ENCODE measurements around the gene FUT7.

FUT7 gene

DNA sequence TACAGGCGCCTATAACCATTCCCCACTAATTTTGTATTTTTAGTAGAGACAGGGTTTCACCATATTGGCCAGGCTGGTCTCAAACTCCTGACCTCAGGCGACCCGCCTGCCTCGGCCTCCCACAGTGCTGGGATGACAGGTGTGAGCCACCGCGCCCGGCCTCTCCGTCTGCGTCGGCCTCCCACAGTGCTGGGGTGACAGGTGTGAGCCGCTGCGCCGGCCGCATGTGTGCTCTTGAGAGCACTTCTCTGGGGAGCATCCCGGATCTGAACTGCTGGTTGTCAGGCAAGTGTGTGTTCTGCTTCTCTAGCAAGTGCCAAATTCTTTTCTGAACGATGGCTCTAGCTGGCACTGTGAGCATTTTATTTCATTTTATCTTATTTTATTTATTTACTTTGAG lies 25.7 kb upstream of the FUT7 start:
- no peak overlapping the region for H3K4me3 ChIP-seq (ENCODE audit: low read depth, low read length)
- TF ChIP-seq, protein P1, sequence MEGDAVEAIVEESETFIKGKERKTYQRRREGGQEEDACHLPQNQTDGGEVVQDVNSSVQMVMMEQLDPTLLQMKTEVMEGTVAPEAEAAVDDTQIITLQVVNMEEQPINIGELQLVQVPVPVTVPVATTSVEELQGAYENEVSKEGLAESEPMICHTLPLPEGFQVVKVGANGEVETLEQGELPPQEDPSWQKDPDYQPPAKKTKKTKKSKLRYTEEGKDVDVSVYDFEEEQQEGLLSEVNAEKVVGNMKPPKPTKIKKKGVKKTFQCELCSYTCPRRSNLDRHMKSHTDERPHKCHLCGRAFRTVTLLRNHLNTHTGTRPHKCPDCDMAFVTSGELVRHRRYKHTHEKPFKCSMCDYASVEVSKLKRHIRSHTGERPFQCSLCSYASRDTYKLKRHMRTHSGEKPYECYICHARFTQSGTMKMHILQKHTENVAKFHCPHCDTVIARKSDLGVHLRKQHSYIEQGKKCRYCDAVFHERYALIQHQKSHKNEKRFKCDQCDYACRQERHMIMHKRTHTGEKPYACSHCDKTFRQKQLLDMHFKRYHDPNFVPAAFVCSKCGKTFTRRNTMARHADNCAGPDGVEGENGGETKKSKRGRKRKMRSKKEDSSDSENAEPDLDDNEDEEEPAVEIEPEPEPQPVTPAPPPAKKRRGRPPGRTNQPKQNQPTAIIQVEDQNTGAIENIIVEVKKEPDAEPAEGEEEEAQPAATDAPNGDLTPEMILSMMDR (IDR thresholded peaks at IDR 0.05; ENCODE audit: low read depth, low read length, missing control alignments), result no peak
- DNase-seq (ENCODE audit: low read depth), result no peak

DNA sequence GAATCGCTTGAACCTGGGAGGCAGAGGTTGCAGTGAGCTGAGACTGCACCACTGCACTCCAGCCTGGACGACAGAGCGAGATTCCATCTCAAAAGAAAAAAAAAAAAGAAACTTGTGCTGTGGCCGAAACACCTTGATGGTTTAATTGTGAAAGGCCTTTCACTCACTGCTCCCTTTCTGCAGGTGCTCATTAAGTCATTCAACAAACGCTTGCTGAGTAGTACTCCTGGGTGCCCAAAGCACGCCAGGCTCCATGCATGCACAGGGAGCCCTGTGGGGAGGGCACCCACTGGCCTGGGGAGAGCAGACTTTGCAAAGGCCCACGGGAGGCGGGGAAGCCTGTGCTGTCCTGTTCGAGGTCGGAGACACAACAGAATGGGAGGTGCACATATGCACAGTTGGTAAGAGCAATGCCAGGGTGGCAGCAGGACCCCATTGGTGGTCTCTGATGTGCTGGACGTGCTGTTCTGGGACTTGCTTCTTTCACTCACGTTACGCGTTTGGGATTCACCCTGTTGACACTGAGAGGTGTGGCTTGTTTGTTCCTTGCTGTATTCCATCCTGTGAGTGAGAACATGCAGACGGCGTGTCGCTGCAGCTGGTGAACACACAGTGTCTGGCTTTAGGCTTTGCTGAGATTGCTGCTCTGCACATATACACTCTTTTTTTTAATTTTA lies 25.0 kb upstream of the FUT7 start:
- no peak for DNase-seq (ENCODE audit: low read depth)
- no peak overlapping the region for H3K4me3 ChIP-seq (ENCODE audit: low read depth, low read length)
- TF ChIP-seq, protein P1 (IDR thresholded peaks at IDR 0.05; ENCODE audit: low read depth, low read length, missing control alignments), result no peak

DNA sequence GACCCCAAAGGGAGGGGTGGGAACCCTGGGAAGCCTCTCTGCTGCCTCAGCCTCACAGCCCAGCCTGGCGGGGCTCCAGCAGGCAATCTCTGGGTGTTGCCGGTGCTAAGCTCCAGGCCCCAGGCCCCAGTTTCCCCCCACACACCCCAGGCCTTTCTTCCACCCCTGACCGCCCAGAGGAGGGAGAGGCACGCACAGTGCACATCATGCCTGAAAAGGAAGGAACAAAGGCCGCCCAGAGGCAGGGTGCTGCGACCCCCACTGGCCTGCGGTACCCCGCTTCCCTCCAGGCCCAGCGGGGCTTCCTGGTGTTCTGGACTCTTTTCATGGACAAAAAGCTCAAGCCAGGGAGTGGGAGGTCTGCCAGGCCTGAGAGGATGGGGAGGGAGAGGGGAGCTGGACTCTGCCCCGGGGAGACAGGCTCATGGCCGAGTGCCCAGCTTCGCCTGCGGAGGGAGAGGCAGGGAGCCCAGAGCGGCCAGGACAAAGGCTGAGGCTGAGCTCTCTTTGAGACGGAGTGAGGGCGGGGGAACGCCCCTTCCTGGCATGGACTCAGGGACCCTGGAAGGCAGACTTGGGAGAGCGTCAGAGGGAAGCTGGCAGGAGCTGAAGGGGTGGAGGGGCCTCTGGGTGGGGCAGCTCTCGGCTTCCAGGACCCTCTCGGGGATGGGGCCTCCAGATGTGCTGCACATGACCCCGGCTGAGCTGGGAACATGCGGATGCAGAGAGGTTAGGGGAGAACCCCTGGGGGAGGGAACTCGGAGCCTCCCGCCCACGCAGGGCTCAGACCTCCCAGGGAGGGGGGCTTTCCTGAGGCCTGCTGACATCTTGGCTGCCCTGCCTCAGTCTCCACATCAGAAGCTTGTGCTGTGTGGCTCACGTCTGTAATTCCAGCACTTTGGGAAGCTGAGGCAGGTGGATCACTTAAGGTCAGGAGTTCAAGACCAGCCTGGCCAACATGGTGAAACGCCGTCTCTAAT lies 23.8 kb upstream of the FUT7 start:
- no peak for DNase-seq (ENCODE audit: low read depth)

DNA sequence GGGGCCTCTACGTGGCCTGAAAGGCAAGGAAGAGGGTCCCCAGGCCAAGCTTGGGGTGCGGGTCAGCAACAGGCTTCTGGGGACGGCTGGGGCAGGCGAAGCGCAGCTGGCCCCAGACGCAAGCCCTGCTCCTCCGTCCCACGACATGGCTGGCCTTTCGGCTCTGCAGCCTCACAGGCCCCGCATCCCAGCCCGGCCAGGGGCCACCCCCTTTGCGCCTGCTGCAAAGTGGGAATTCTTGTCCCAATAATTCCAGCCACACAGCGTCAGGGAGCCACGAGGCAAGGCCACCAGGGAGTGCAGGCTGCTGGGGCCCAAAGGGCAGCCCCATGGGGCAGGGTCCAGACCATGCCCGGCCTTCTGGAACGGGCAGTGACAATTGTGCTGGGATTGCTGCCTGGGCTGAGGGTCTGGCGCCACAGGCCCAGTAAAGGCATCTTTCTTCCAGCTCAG lies 23.1 kb upstream of the FUT7 start:
- H3K4me3 ChIP-seq (ENCODE audit: low read depth, low read length), result no peak overlapping the region
- TF ChIP-seq, protein P1 (IDR thresholded peaks at IDR 0.05; ENCODE audit: low read depth, low read length, missing control alignments), result no peak
- DNase-seq (ENCODE audit: low read depth), result no peak

More for the DNA sequence above, 23.8 kb upstream of the FUT7 start:
- H3K4me3 ChIP-seq (ENCODE audit: low read depth, low read length), result no peak overlapping the region
- TF ChIP-seq, protein P1 (IDR thresholded peaks at IDR 0.05; ENCODE audit: low read depth, low read length, missing control alignments), result no peak

DNA sequence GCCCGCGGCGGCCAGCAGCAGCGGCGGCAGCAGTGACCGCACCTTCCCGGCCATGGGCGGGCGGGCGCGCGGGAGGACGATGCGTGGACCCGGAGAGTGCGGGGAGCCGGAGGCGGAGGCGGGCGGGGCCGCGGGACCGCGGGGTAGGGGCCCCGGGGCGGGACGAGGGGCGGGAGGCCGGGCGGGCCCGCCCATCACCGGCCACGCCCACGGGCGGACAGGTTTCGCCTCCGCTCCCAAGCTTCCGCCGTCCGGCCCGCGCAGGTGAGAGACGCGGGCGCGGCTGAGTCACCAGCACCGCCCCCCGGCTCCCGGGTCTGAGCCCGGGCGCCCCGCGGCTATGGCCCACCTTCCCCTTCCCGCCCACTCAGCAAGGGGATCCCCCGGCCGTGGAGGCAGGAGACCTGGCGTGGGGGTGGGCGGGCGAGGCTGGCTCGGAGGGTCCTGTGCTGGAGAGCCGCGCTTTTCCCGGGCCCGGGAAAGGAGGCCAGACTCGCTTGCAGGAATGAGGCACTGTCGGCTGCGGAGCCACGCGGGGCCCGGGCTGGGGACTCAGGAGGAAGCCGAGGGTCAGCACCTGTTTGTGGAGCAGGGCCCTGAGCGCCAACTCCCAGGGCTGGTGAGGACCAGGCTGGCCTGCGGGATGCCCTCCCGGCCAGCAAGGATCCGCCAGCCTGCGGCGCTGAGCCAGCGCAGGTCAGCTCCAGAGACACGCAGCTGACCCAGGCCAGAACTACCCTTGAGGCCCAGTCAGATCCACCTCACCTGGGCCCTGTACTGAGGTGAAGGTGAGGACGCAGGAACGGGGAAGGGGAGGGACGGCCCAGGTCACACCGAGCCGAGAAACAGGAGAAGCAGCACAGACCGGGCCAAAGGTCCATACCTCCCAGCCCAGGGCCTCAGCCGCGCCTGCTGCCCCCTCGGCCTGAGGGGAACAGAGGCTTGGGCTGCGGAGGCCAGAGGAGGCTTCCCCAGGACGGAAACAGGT lies 22.4 kb upstream of the FUT7 start, which contains the start of gene ENTPD2:
Gene ENTPD2 (minus strand): TSS at position 118 of the 988 bp plus-strand sequence. CDS start 64 bp downstream, at position 54.
- H3K4me3 ChIP-seq (ENCODE audit: low read depth, low read length), result no peak within 1 kb of the TSS; the same call in 1 of the 2 replicates
- TF ChIP-seq, protein P1 (IDR thresholded peaks at IDR 0.05; ENCODE audit: low read depth, low read length, missing control alignments), result no peak
- no peak for DNase-seq (ENCODE audit: low read depth)
